Measurements from ENCODE around the gene BLNK.
A peak's percentile ranks its signal among the peaks of the same experiment; 100 is the strongest.

BLNK gene

GRCh38 chr10:96168546-96168945, 102.8 kb downstream of the BLNK start:
- TF ChIP-seq RBAK (tag by site-specific recombination; IDR thresholded peaks at IDR 0.05) (no peak), SETDB1 (IDR thresholded peaks at IDR 0.05; ENCODE audit: insufficient read length, low read length) (peak; percentile 89)
- H3K27ac ChIP-seq (ENCODE audit: extremely low read depth, low read depth, low read length), result no peak overlapping the region
- no peaks in the 10 kb centered on the region for H3K9me3 ChIP-seq (ENCODE audit: control insufficient read depth, insufficient read depth, low read depth, low read length)
- no peak overlapping the region for H3K4me3 ChIP-seq (ENCODE audit: low read depth, low read length)
- POLR2A ChIA-PET, result no interaction called here
- no peaks in the 10 kb centered on the region for H3K36me3 ChIP-seq (ENCODE audit: control insufficient read depth in 2 of 2, insufficient read depth in 1 of 2, low read length in 2 of 2)
- H3K4me1 ChIP-seq (ENCODE audit: control insufficient read depth, insufficient read depth, low read length), result no peaks in the 10 kb centered on the region
- CTCF ChIA-PET, result interaction anchor here (0.6 kb wide), 1 partner anchor 144 kb away, joined by 6 read pairs; no protein-coding TSS in a partner anchor

DNA sequence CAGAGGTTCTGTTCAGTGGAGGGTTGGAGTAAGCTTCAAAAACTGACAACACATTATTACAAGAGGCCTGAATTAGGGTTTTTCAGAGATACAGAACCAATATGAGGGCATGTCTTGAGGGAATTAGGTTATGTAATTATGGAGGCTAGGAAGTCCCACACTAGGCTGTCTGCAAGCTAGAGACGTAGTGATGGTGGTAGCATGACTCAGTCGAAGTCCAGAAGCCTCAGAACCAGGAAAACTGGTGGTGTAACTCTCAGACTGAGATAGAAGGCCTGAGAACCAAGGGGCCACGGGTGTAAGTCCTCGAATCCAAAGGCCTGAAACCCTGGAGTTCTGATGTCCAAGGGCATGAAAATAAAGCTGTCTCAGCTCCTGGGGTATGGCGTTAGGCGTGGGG, 105.6 kb downstream of the BLNK start:
- Histone ChIP-seq H3K4me1 (ENCODE audit: control insufficient read depth, insufficient read depth, low read length) (no peaks in the 10 kb centered on the region), H3K36me3 (ENCODE audit: control insufficient read depth in 2 of 2, insufficient read depth in 1 of 2, low read length in 2 of 2) (peaks cover 5 to 8% of the 10 kb centered on the region in 2 experiments; a peak in 2 of 3 replicates), H3K4me3 (ENCODE audit: low read depth, low read length) (no peak overlapping the region), H3K9me3 (ENCODE audit: control insufficient read depth, insufficient read depth, low read depth, low read length) (no peaks in the 10 kb centered on the region), H3K27ac (ENCODE audit: extremely low read depth, low read depth, low read length) (no peak overlapping the region)
- CTCF ChIA-PET, result interaction anchor here (0.7 kb wide), 1 partner anchor 35 kb away, joined by 3 read pairs; the partner anchor contains the start of gene ZNF518A
- no peak for TF ChIP-seq ZNF626 (tag by site-specific recombination; IDR thresholded peaks at IDR 0.05)
- TF ChIP-seq GLIS1 (tag by site-specific recombination; IDR thresholded peaks at IDR 0.05), result no peak
- TF ChIP-seq ZNF433 (tag by site-specific recombination; IDR thresholded peaks at IDR 0.05; ENCODE audit: low read depth), result no peak
- no peak for TF ChIP-seq OVOL3 (tag by site-specific recombination; IDR thresholded peaks at IDR 0.05)
- TF ChIP-seq, protein P1, sequence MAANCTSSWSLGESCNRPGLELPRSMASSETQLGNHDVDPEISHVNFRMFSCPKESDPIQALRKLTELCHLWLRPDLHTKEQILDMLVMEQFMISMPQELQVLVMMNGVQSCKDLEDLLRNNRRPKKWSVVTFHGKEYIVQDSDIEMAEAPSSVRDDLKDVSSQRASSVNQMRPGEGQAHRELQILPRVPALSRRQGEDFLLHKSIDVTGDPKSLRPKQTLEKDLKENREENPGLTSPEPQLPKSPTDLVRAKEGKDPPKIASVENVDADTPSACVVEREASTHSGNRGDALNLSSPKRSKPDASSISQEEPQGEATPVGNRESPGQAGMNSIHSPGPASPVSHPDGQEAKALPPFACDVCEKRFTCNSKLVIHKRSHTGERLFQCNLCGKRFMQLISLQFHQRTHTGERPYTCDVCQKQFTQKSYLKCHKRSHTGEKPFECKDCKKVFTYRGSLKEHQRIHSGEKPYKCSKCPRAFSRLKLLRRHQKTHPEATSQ (tag by site-specific recombination; IDR thresholded peaks at IDR 0.05), result no peak
- TF ChIP-seq ZNF768 (tag by site-specific recombination; IDR thresholded peaks at IDR 0.05), result no peak
- no peak for TF ChIP-seq ZNF404 (tag by site-specific recombination; IDR thresholded peaks at IDR 0.05)
- no peak for TF ChIP-seq HOXD13 (CRISPR knock-in tag; IDR thresholded peaks at IDR 0.05; ENCODE audit: borderline replicate concordance)
- no peak for TF ChIP-seq PRDM10 (tag by site-specific recombination; IDR thresholded peaks at IDR 0.05)
- TF ChIP-seq, protein P2, sequence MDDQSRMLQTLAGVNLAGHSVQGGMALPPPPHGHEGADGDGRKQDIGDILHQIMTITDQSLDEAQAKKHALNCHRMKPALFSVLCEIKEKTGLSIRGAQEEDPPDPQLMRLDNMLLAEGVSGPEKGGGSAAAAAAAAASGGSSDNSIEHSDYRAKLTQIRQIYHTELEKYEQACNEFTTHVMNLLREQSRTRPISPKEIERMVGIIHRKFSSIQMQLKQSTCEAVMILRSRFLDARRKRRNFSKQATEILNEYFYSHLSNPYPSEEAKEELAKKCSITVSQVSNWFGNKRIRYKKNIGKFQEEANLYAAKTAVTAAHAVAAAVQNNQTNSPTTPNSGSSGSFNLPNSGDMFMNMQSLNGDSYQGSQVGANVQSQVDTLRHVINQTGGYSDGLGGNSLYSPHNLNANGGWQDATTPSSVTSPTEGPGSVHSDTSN (CRISPR knock-in tag; IDR thresholded peaks at IDR 0.05), result no peak
- no peak for TF ChIP-seq ZNF510 (tag by site-specific recombination; IDR thresholded peaks at IDR 0.05; ENCODE audit: insufficient replicate concordance)
- TF ChIP-seq, protein P3, sequence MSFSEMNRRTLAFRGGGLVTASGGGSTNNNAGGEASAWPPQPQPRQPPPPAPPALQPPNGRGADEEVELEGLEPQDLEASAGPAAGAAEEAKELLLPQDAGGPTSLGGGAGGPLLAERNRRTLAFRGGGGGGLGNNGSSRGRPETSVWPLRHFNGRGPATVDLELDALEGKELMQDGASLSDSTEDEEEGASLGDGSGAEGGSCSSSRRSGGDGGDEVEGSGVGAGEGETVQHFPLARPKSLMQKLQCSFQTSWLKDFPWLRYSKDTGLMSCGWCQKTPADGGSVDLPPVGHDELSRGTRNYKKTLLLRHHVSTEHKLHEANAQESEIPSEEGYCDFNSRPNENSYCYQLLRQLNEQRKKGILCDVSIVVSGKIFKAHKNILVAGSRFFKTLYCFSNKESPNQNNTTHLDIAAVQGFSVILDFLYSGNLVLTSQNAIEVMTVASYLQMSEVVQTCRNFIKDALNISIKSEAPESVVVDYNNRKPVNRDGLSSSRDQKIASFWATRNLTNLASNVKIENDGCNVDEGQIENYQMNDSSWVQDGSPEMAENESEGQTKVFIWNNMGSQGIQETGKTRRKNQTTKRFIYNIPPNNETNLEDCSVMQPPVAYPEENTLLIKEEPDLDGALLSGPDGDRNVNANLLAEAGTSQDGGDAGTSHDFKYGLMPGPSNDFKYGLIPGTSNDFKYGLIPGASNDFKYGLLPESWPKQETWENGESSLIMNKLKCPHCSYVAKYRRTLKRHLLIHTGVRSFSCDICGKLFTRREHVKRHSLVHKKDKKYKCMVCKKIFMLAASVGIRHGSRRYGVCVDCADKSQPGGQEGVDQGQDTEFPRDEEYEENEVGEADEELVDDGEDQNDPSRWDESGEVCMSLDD (tag by site-specific recombination; IDR thresholded peaks at IDR 0.05), result no peak
- POLR2A ChIA-PET, result interaction anchor here (0.7 kb wide), 1 partner anchor 336 kb away, joined by 5 read pairs; no protein-coding TSS in a partner anchor

Data from HEK293 (cell line).